ENCODE data around the gene STMN3.
A peak's percentile ranks its signal among the peaks of the same experiment; 100 is the strongest.
"Not testable (repeated sequence)": the region's sequence is repeated elsewhere in the genome, so short reads cannot be mapped to it uniquely, and the experiment has no call there.

Gene STMN3

DNA sequence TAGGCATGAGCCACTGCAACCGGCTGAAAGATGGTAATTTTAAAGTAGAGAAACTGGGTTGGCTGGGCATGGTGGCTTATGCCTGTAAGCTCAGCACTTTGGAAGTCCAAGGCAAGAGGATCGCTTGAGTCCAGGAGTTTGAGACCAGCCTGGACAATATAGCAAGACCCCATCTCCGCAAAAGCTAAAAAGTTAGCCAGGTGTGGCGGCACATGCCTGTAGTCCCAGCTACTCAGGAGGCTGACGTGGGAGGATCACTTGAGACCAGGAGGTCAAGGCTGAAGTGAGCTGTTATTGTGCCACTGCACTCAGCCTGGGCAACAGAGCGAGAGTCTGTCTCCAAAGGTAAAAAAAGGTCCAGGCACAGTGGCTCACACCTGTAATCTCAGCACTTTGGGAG, 22.3 kb downstream of the STMN3 start:
- DNase-seq: not testable (repeated sequence)

DNA sequence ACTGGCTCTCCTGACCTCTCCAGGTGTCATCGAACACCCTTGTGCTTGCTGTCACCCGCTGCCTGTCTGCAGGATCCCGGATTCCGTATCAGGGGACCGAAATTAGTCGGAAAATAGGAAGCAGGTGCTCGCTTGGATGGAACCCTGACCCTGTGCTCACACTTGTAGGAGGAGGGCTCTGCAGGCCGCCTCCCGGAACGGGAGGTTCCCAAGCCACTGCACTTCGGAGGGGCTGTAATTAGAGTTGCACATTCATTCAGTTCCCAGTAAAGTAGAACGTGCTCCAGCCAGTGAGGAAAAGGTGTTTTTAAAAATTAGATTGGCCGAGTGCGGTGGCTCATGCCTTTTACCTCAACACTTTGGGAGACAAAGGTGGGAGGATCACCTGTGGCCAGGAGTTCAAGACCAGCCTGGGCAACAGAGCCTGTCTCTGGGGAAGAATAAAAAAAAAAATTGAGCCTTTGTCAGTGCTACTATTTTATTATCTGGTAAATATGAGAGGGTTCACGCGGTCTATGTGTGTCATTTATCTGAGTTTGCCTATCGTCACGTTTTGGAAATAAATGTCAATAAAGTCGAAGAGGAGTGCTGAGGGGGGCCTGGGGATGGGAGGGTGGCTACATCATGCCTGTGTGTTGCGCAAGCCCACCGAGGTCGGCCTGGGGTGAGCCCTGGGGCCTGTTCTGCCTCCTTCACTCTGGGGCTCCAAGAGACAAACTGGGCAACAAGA, 24.8 kb downstream of the STMN3 start:
- peak; percentile 62 for DNase-seq

DNA sequence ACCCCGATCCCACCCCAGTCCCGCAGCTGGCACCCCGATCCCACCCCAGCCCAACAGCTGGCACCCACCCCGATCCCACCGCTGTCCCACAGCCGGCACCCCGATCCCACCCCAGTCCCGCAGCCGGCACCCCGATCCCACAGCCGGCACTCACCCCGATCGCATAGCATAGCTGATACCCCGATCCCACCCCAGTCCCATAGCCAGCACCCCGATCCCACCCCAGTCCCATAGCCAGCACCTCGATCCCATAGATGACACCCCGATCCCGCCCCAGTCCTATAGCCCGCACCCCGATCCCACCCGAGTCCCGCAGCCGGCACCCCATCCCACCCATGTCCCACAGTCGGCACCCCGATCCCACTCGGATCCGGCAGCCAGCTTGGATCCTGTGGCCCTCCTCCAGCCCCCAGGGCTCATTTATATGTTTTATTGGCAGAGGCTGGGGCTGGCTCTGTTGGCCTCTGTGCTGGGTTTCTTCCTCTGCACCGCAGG, 25.4 kb downstream of the STMN3 start:
- DNase-seq: peak; percentile 27

DNA sequence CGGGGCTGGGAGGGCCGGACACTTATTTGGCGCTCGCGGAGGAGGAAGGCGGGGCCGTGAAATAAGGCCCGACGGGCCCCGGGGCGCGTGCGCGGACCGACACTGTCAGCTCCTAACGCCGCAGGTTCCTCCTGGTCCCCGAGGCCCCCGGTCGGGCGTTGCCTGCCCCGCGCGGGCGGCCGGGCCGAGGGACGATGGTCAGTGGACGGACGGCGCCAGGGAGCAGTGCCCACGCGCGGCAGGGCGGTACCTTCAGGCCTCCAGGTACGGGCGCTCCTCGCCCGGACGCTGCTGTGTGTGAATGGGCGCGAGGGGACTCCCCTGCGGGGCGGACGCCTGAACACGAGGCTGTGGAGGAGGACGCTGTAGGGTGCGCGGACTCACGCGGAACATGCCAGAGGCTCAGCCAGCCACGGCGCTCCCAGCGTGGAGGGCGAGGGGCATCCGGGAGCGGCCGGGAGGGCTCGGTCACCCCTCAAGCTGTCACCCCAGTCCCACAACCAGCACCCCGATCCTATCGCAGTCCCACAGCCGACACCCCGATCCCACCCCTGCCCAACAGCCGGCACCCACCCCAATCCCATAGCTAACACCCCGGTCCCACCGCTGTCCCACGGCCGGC, 26.0 kb downstream of the STMN3 start:
- DNase-seq: peak; percentile 93

DNA sequence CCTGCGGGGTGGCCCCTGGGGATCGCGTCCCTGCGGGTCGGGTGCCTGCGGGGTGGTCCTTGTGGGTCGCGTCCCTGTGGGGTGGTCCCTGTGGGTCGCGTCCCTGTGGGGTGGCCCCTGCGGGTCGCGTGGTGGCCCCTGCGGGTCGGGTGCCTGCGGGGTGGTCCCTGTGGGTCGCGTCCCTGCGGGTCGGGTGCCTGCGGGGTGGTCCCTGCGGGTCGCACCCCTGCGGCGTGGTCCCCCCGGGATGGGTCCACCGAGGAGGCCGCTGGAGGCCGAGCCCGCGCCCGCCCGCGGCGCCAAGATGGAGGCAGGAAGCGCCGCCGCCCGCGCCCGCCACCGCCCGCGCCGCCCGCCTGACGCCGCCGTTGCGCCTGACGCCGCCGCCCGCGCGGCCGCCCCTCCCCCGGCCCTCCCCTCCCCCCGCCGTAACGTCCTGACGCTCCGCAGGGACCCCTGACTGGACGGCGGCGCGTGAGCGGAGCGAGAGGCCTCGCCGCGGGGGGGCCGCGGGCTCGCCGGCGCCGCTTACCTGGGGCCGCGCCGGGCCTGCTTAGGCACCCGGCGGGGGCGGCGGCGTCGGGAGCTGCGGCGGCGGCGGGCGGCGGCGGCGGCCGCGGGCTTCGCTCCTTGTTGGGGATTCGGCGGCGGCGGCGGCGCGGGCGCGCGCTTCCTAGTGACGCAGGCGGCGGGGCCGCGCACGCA, 26.6 kb downstream of the STMN3 start, which contains the start of gene GMEB2:
Gene GMEB2, minus strand, starts transcription at position 678 of the 705 bp plus-strand sequence. CDS start 7,704 bp downstream, outside the sequence.
- peak; percentile 74 for DNase-seq

DNA sequence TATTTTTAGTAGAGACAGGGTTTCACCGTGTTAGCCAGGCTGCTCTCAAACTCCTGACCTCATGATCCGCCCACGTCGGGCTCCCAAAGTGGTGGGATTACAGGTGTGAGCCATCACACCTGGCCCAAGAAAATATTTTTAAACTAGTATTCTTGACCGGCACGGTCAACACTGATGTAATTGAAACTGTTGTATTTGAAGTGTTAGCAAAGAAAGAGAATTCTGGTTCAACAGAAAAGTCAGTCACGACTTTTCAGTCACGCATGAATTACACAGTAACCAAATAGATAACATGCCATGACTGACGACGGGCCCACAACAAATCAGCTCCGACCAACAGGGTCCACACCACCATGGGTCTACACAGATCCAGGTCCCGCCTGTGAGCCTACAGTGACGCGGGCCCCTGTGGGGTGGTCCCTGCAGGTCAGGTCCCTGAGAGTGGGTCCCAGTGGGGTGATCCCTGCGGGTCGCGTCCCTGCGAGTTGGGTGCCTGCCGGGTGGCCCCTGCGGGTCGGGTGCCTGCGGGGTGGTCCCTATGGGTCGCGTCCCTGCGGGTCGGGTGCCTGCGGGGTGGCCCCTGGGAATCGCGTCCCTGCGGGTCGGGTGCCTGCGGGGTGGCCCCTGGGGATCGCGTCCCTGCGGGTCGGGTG, 27.3 kb downstream of the STMN3 start:
- peak; percentile 35 for DNase-seq

DNA sequence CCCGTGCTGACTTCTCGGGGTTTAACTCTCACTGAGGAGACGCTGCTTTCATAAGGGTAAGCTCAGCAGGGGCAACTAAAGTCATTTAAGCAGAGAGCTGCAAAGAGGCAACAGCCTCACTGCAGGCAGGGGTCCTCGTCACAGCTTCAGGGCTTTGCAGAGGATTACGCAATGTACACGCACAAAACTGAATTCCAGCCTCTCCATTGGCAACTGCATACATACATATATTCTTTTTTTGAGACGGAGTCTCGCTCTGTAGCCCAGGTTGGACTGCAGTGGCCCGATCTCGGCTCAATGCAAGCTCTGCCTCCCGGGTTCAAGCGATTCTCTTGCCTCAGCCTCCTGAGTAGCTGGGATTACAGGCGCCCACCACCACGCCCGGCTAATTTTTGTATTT, 28.7 kb downstream of the STMN3 start:
- DNase-seq: no peak

DNA sequence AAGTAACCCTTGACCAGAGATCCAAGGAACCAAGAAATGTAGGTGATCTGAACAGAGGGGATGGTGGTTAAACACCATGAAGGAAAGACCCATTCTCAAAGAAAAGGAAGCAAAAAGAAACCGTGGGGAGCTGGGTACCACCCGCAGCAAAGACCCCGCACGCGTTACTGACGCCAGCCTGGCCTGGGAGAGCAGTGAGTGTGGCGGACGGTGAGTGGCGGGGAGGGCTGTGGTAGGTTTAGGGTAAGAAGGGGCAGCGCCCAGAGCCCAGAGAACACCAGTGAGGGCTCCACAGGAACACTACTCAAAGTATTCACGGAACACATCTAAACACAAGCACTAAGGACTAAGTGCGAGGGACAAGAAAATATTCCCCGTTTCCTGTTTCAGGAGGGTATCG, 30.5 kb downstream of the STMN3 start:
- DNase-seq: no peak

DNA sequence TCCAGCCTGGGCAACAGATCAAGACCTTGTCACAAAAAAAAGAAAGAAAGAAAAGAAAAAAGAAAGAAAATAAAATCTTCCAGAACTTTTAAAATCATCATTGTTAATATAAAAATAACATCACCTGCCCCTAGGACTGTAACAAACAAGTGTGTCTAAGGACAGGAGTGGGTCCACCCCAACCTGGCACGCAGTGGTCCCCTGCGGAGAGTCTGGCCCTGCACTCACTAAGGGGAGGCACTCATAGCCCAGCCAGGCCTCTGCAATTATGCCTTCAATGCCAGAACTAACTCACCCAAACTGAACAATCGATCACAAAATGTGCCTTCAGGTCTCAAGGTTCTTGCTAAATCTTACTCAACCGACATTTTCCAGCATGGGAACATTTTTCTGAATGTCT, 31.1 kb downstream of the STMN3 start:
- DNase-seq: no peak

DNA sequence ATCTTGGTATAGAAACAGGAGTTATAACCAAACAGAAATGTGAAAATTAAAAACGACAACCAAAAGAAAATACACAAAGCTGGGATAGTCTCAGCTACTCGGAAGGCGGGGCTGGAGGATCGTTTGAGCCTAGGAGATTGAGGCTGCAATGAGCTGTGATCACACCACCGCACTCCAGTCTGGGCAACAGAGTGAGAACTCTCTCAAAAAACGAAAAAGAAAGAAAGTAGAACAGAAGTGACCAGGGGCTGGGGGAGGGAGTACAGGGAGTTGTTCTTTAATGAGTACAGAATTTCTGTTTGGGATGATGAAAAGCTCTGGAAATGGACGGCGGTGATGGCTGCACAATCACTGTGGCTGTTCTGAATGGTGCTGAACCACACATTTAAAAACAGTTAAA, 32.2 kb downstream of the STMN3 start:
- no peak for DNase-seq

DNA sequence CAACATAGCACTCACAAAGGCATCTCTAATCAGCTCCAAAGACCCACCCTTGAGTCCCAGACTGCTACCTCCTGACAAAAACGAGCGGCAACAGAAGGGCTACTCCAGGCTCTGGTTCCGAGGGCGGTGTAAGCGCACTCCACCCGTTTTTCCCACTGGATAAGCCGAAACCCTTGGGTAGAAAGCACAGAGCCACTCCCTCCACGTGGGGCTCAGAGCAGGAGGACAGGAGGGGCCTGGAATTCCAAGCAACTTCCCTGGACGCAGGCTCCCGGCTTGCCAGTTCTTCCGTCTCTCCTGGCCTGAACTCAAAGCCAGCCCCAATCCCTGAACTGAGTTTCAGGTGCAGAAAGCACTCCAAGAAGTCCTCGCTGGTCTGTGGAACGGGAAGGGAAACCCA, 33.7 kb downstream of the STMN3 start:
- no peak for DNase-seq

DNA sequence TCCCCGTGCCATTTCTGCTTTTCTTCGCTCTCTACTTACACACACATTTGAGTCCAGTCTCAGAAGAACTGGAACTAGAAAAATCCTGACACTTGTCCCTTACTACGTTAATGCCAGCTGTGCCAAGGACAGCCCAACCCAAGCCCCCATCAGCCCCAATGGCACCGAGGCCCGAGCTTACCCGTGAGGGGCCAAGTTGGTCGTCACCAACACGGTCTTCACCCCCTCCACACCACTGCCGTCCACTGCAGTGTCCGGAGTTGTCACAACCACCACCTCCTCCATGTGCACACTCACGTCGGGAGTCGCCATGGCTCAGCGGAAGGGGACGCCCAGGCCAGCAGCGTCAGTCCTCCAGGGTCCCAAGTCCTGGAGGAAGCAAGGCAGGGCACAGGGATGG, 34.1 kb downstream of the STMN3 start:
- no peak for DNase-seq

DNA sequence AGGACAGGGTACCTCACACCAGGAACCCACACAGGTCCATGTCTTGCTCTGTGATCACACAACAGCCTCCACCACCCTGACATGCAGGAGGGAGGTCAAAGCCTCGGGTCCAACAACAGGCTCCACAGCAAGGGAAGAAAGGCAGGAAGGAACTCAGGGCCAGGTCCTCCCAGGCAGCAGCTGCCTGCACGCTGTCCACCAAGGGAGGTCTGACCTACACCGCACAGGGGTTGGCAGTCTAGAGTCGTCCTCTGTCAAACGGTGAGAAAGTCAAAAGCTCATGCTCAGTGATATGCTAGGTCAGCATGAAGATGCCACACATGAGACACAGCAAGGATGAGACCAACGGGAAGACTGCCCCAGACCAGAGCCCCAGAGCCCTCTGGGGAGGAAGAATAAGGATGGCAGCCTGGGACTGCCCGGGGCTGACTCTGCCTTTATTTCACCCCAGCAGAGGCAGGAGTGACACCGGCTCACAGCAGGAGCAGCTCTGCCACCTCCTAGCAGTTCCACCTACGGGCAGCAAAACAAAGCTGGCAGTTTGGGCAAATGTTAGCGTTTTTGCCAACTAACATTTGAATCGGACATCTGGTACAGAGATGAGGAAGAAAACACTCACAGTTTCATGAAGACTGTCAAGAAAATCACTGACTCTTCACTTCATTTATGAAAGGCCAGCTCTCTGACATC, 34.8 kb downstream of the STMN3 start:
- DNase-seq: no peak

DNA sequence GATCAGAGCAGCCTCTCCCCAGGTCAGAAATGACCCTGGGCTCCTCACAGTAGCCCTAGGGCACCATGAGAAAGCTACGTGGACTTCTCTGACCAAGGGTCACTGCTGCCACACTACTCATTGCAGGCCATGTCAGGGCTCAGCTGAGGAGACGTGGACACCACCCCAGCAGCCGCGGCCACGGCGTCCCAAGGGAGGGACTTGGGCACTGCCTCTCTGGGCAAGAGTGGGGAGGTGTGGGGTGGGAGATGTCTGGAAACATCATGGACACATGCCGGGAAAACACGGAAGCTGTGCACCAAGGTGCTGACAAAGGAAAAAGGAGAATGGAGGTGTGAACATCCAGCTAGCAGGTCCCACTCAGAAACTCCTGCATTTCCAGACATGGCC, 35.4 kb downstream of the STMN3 start:
- DNase-seq: no peak

DNA sequence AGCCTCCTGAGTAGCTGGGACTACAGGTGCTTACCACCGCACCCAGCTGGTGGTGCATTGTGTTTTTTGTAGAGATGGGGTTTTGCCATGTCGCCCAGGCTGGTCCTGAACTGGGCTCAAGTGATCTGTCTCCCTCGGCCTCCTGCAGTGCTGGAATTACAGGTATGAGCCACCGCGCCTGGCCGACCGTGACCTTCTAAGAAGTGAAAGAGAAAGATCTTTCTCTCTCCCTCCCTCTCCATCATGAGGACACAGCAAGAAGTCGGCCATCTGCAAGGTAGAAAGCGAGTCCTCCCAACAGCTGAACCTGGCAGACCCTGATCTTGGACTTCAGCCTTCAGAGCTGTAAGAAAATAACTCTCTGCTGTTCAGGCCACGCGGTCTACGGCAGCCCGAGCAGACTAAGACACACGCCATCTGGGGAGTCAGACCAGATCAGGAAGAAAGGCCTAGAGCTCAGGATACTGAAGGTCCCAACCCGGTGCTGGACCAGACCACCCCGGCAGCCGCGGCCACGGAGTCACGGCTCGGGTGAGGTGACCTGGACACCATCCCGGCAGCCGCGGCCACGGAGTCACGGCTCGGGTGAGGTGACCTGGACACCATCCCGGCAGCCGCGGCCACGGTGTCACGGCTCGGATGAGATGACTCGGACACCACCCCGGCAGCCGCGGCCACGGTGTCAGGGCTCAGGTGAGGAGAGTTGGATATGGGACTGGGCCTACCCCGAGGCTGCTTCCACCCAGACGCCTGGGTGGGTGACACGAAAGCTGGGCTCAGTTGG, 35.9 kb downstream of the STMN3 start:
- DNase-seq: no peak

DNA sequence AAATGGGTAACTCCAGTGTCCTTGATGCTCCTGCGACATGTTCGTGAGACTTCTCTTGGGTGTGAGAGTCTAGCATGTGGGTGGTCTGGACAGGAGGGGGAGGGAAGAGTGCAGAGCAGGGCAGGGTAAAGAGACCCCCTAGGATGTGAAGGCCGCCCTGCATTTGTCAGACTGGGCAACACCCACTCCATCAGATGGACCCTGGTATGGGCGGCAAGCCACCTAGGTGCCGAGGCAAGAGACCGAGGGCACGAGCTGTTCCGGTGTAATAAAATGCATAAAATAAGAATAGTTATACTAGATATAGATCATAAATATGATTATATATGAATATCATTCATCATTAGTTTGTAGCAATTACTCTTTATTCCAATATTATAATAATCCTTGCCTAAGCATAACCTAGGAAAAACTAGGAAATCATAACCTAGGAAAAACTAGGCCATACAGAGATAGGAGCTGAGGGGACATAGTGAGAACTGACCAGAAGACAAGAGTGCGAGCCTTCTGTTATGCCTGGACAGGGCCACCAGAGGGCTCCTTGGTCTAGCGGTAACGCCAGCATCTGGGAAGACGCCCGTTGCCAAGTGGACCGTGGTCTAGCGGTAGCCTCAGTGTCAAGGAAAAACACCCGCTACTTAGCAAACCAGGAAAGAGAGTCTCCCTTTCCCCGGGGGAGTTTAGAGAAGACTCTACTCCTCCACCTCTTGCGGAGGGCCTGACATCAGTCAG, 39.2 kb downstream of the STMN3 start:
- not testable (repeated sequence) for DNase-seq

DNA sequence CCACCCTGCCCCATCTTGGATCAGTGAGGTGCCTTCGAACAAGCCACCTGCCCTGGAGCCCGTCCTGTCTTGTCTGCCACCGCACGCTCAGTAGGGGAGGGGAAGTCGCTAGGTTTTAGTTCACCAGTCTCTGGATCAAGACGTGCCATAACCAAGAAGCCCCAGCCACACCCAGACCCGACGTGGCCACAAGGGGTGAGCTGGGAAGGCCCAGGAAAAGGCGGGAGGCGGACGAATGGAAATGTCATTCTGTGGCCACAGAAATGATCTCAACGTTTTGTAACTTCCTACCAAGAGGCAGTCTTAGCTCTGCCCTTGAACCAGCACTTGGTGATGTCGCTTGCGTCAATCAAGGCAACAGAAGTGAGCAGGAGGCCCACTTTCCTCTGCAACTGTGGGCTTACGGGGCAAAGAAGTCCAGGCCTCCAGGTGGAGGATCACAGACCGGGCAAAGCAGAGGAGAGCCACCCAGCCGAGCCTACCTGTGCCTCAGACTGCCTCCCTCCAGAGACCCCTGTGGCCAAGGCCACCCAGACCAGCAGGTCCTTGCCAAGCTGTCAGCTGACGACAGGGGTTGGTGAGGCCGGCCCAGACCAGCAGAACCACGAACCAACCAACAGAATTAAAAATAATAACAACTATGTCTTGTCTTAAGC, 40.8 kb downstream of the STMN3 start:
- DNase-seq: no peak

DNA sequence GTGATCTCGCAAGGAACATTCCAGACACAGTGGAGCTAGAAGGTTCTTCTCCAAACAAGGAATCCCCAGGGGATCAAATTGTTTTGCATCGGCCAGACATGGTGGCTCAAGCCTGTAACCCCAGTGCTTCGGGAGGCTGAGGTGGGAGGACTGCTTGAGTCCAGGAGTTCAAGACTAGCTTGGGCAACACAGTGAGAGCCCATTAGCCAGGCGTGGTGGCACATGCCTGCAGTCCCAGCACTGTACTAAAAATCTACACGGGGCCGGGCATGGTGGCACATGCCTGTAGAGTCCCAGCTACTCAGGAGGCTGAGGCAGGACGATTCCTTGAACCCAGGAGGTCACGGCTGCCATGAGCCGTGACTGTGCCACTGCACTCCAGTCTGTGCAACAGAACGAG, 41.6 kb downstream of the STMN3 start:
- DNase-seq: no peak

DNA sequence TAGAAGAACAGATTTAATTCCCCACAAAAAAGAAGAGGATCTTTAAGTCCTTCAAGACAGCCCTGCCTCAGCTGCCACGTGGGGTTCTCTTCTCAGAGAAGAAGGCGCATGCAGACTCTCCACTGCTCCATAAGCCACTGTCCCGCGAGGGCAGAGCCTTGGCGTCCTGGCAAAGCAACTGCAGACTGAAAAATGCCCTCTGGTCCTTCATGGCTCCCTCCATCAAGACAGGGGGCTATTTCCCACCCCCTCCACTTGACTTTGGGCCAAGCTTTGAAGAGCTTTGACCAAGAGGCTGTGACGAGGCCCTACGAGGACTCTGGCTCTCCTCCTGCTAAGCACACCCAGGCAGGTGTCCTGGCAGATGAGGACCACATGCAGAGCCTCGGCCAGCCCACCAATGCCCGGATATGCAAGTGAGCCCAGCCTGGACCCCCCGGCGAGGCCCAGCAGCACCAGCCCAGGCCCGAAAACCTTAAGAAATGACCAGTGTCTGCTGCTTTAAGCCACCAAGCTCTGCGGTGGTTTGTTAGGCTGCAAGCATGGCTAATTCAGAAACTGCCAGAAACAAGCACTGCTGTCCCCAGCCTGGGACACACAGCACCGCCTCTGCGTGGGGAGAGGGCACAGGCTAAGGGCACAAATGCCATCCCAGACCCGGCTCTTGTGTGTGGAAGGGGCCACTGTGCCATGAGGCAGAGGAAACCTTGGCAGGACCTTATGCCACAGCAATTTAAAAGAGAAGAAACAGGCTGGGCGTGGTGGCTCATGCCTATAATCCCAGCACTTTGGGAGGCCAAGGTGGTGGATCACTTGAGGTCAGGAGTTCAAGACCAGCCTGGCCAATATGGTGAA, 42.4 kb downstream of the STMN3 start:
- DNase-seq: no peak

DNA sequence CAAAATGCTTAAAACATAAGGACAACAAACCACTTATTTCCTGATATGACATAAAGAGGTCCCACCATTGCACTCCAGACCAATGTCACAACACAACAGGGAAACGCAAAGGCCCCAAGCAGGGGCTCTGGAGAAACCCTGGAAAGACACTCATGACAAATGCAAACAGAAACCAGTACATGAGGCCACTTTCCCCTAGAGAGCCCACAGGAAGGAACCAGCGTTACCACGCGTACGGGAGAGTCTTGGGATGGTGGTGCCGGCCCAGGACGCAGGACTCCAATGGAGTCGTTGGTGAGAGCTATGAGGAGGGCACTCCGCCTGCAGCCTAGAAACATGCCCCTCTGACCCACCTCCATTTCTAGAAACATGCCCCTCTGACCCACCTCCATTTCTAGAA, 46.5 kb downstream of the STMN3 start:
- no peak for DNase-seq
